AG04450 (cell line): ENCODE results near the gene EIF2B5. TPM values are rescaled to one million over a fixed set of nuclear protein-coding genes. Genes with fewer than 3 reads are reported as not detected.

ENCODE experiments used
- CTCF ChIA-PET: fragments of 300-600, 350-600 bp; formaldehyde crosslinking; extraction: SDS; loops from one replicate; lab custom pipeline; 2022; ENCODE audit warnings: antibody characterized with exemption, inconsistent platforms; lab: Charles Lee
- POLR2A ChIA-PET: fragments of 350-600 bp; formaldehyde crosslinking; extraction: SDS; loops from one replicate; lab custom pipeline; 2021; ENCODE audit warnings: antibody characterized with exemption, inconsistent platforms; lab: Yijun Ruan, JAX
- DNase-seq: peaks from one replicate; pipeline ENCODE4 v3.0.0-alpha.2; 2011; ENCODE audit warnings: low read depth, low spot score
- H3K27ac ChIP-seq: one replicate; pipeline ENCODE4 v1.5.1; 2012; ENCODE audit warnings: low read depth, low read length, control low read depth
- H3K27me3 ChIP-seq: one replicate; pipeline ENCODE4 v1.6.0; 2012; ENCODE audit warnings: low read length; ENCODE audit not compliant: control insufficient read depth, insufficient read depth
- H3K4me3 ChIP-seq: 2 replicates; pipeline ENCODE4 v1.5.1; 2011; ENCODE audit warnings: mild to moderate bottlenecking, low read depth, low read length, control low read depth
- H3K9me3 ChIP-seq: 2 replicates; pipeline ENCODE4 v1.5.1; 2012; ENCODE audit warnings: low read length; ENCODE audit not compliant: control insufficient read depth, insufficient read depth
- polyA plus RNA-seq: library from polyadenylated mRNA; depleted of rRNA; stranded (reverse); fragments of >200 nt; gene quantifications from 2 replicates; pipeline ENCODE4 v1.2.3, GENCODE V29; 2011
- TF ChIP-seq, protein P1 (sequence below): IDR thresholded peaks from 2 replicates; pipeline ENCODE4 v1.5.1; 2011; ENCODE audit warnings: low read depth, low read length, control low read depth, inconsistent platforms

Gene EIF2B5
- polyA plus RNA-seq, 1 experiment = 29.8 TPM

DNA sequence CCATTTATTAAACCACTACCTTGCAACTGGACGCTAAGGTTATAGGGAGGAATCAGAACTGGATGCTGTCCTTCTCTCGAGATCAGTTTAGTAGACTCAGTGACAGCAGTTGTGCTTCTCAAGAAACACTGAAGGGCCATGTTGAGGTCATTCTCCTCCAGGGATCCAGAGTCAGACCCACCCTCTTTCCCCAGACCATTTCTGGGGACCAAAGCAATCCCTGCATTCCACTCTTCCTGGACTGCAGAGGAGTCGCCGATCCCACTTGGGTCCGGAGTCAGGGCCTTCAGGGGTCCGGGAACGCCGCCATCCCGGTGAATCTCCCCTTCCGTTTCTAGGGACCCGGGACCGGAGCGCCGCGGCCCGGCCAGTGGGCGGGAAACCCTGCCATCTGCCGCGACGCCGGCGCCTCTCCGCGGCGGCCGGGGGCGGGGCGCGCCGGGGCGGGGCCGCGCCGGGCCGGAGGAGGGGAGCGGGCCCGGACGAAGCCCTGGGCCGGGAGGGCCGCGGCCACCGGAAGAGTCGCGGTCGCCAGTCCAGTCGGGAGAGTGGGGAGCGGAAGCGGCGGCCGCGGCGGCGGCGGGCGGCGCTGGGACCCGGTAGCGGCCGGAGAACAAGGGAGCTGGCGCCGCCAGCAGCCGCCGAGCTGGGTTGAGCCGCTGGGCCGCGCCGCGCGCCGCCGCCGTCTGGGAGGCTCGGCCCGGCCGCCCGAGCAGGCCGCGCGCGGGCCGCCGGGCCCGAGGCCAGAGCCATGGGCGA is 19.9 kb downstream of the EIF2B5 start, which contains the start of gene DVL3:
DVL3 (plus strand) TSS at position 493 of the 759 bp plus-strand sequence; CDS start at position 752, 259 bp downstream.
- H3K27me3 ChIP-seq = no peaks in the 10 kb centered on the region
- no peak for DNase-seq
- peak within 1 kb of the TSS; percentile 97 for H3K4me3 ChIP-seq
- H3K27ac ChIP-seq = peak within 1 kb of the TSS; percentile 68
- TF ChIP-seq, protein P1, sequence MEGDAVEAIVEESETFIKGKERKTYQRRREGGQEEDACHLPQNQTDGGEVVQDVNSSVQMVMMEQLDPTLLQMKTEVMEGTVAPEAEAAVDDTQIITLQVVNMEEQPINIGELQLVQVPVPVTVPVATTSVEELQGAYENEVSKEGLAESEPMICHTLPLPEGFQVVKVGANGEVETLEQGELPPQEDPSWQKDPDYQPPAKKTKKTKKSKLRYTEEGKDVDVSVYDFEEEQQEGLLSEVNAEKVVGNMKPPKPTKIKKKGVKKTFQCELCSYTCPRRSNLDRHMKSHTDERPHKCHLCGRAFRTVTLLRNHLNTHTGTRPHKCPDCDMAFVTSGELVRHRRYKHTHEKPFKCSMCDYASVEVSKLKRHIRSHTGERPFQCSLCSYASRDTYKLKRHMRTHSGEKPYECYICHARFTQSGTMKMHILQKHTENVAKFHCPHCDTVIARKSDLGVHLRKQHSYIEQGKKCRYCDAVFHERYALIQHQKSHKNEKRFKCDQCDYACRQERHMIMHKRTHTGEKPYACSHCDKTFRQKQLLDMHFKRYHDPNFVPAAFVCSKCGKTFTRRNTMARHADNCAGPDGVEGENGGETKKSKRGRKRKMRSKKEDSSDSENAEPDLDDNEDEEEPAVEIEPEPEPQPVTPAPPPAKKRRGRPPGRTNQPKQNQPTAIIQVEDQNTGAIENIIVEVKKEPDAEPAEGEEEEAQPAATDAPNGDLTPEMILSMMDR = no peak
- CTCF ChIA-PET = interaction anchor here (0.7 to 0.9 kb wide), 2 partner anchors 20 to 95 kb away, joined by 3 to 6 read pairs; partner anchors contain the start of gene EIF2B5
- no peaks in the 10 kb centered on the region; the same call in 1 of the 2 replicates for H3K9me3 ChIP-seq
- POLR2A ChIA-PET = interaction anchor here (0.6 to 2.1 kb wide), 3 partner anchors 10 to 295 kb away, joined by 6 to 17 read pairs (median 9); partner anchors contain the start of gene AP2M1

DNA sequence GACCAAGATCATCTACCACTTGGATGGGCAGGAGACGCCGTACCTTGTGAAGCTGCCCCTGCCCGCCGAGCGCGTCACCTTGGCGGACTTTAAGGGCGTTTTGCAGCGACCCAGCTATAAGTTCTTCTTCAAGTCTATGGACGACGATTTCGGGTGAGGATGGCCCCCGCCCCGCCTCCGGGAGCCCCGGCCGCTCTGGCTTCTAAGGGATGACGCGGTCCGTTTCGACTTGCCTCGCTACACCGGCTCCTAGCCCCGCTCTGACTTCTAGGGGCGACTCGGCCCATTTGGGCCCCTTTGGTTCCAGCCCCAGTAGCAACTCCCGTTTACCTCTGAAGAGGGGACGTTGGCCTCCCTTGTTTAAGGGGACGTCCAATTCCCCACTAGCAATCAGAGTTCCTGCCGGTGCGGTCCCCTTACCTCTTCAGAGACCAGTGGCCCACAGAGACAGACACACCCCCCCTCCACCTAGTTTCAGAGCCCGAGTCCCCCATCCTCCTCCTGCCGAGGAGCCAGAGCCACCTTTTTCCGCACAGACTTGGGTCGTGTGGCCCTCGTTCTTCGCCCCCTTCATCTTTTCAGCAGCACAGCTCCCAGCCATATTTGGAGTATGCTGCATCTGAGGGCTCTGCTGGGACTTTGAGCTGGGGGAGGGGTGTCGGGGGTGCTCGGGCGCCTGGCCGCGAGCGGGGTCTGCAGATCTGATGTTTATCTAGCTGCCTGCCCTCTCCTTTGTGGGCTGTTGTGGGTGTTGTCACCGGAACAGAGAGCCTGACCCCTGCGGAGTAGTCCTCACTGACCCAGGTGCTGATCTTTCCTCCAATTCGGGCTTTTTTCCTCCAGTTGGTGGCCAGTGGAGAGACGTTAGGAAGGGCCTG is 20.7 kb downstream of the EIF2B5 start:
- H3K4me3 ChIP-seq = peak overlapping the region; percentile 97
- no peaks in the 10 kb centered on the region for H3K27me3 ChIP-seq
- H3K9me3 ChIP-seq = no peaks in the 10 kb centered on the region; the same call in 1 of the 2 replicates
- H3K27ac ChIP-seq = peak overlapping the region; percentile 65
- no peak for DNase-seq
- ChIA-PET CTCF (interaction anchor here (0.7 to 0.9 kb wide), 2 partner anchors 21 to 94 kb away, joined by 3 to 6 read pairs; partner anchors contain the start of gene EIF2B5), POLR2A (interaction anchor here (0.6 to 2.1 kb wide), 9 partner anchors 10 to 296 kb away, joined by 3 to 17 read pairs (median 5); partner anchors contain the start of genes ABCF3 and AP2M1)
- TF ChIP-seq, protein P1 = no peak

DNA sequence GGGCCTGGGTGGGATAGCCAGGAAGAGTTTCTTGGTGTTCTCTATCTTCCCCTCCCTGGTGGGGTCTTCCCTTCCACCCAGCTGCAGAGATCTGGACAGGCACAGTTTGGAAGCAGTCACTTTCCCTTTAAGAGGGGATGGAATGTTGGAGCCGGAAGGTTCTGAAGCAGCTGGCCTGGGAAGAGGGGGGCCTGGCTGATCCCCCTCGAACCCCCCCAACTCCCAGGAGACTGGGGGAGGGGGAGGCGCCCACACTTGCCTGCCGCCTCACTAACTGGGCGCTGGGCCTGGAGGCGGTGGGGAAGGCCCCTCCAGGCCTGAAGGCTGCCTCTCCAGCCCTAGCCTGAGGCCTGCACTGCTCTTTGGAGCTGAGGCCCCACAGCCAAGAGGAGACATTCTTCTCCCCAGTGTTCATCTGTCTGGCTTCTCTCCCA is 21.4 kb downstream of the EIF2B5 start:
- Histone ChIP-seq H3K27me3 (no peaks in the 10 kb centered on the region), H3K4me3 (peak overlapping the region; percentile 97), H3K9me3 (no peaks in the 10 kb centered on the region; the same call in 1 of the 2 replicates), H3K27ac (peak overlapping the region; percentile 65)
- no peak for DNase-seq
- CTCF ChIA-PET = no interaction called here
- POLR2A ChIA-PET = interaction anchor here (0.7 to 2.1 kb wide), 10 partner anchors 9 to 30 kb away, joined by 3 to 17 read pairs (median 5); partner anchors contain the start of genes ABCF3, AP2M1 and EIF2B5
- TF ChIP-seq, protein P1 = no peak

DNA sequence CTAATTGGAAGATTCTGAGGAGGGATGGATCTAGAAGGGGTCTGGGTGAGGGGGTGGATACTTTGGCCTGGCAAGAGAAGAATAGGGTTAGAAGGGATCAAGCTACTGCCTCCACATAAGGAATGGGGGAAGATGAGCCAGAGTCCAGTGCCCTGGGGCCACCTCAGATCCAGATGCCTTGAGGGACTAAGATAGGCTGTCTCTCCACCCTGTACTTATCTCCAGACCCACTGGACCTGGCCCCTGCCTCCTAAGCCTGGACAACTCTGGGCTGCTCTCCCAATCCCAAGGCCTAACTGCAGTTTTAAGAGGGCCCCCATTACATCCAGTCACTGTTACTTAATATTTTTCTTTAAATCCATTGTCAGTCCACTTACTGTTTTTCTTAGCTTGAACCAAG is 22.0 kb downstream of the EIF2B5 start:
- ChIA-PET CTCF (interaction anchor here (0.6 to 0.7 kb wide), 2 partner anchors 132 to 273 kb away, joined by 3 to 7 read pairs; no protein-coding TSS in a partner anchor), POLR2A (interaction anchor here (0.8 to 2.1 kb wide), 6 partner anchors 11 to 29 kb away, joined by 3 to 17 read pairs (median 5); partner anchors contain the start of genes ABCF3, AP2M1 and EIF2B5)
- H3K4me3 ChIP-seq = peak overlapping the region; percentile 97
- no peak for DNase-seq
- no peaks in the 10 kb centered on the region; the same call in 1 of the 2 replicates for H3K9me3 ChIP-seq
- H3K27me3 ChIP-seq = no peaks in the 10 kb centered on the region
- TF ChIP-seq, protein P1 = no peak
- peak overlapping the region; percentile 65 for H3K27ac ChIP-seq
